HG02884 (cell line): ENCODE measurements around the gene SPZ1.
"Not testable (repeated sequence)": the region's sequence is repeated elsewhere in the genome, so short reads cannot be mapped to it uniquely, and the experiment has no call there.

ENCODE experiments used
- ATAC-seq: cut with Tn5 transposase; IDR thresholded peaks from one replicate; pipeline ENCODE4 v1.9.1; 2021; ENCODE audit warnings: mild to moderate bottlenecking, moderate library complexity; ENCODE audit not compliant: unreplicated experiment

SPZ1 gene

GRCh38 chr5:80337379-80337778 is 17.6 kb downstream of the SPZ1 start:
- no peak for ATAC-seq

- no peak for ATAC-seq
Observed at GRCh38 chr5:80339116-80339515, 19.3 kb downstream of the SPZ1 start.

- no peak for ATAC-seq
Observed at GRCh38 chr5:80341016-80341775, 21.4 kb downstream of the SPZ1 start.

GRCh38 chr5:80343067-80343466 is 23.3 kb downstream of the SPZ1 start:
- no peak for ATAC-seq

- ATAC-seq, result no peak
Observed at GRCh38 chr5:80346055-80346454, 26.3 kb downstream of the SPZ1 start.

GRCh38 chr5:80348171-80348570 is 28.4 kb downstream of the SPZ1 start:
- no peak for ATAC-seq

GRCh38 chr5:80351019-80351418 is 31.2 kb downstream of the SPZ1 start:
- not testable (repeated sequence) for ATAC-seq

GRCh38 chr5:80355686-80356085 is 35.9 kb downstream of the SPZ1 start:
- no peak for ATAC-seq

- ATAC-seq, result no peak
Observed at GRCh38 chr5:80357671-80358070, 37.9 kb downstream of the SPZ1 start.

- ATAC-seq, result no peak
Observed at GRCh38 chr5:80360914-80361444, 41.2 kb downstream of the SPZ1 start.

GRCh38 chr5:80364892-80365291 is 45.1 kb downstream of the SPZ1 start:
- no peak for ATAC-seq

GRCh38 chr5:80368661-80369480 is 49.1 kb downstream of the SPZ1 start:
- no peak for ATAC-seq

- no peak for ATAC-seq
Observed at GRCh38 chr5:80369521-80369920, 49.7 kb downstream of the SPZ1 start.

GRCh38 chr5:80370390-80370789 is 50.6 kb downstream of the SPZ1 start:
- no peak for ATAC-seq
